Measurements from ENCODE around the gene C4BPA. TPM values are rescaled to one million over a fixed set of nuclear protein-coding genes. Genes with fewer than 3 reads are reported as not detected.

Gene C4BPA
- total RNA-seq, 8 experiments from 2014 or later: 2.3 TPM; not detected in 7

DNA sequence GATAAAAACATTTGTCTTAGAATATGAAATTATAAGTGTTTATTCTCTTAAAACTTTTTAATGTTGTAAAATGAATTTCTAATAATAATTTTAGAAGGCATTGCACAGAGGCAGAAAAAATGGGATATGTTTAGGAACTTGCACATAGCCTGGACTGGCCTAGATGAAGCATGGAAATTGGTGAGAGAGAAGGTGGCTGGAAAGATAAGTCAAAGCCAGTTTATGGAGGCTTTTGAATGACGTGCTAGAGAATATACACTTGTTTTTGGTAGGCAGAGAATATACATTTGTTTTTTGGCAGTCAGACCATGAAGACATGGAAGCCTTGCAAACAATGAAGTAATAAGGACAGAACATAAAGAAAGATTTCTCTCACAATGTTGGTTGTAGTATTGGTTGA is 2.3 kb upstream of the C4BPA start:
- in situ Hi-C loops (cut with MboI; ENCODE audit: low pct_unique_long_range_greater_than_20kb in 2 of 9, low sequenced_read_pairs in 9 of 9, unreplicated experiment in 9 of 9): no loop called here
- Histone ChIP-seq H3K4me1 (replicated peaks in 1 of 2) (peaks cover 0 to 5% of the 10 kb centered on the region in 2 donors), H3K4me3 (no peak overlapping the region), H3K27ac (no peak overlapping the region)
- 0 to 100% (median 55%) methylated on average over 1 of the region's 1 CpG; no CpG with 5 or more reads in 2 of the 10 experiments for WGBS, 10 experiments
- no peak for ATAC-seq (replicated peaks in 6 of 8)

DNA sequence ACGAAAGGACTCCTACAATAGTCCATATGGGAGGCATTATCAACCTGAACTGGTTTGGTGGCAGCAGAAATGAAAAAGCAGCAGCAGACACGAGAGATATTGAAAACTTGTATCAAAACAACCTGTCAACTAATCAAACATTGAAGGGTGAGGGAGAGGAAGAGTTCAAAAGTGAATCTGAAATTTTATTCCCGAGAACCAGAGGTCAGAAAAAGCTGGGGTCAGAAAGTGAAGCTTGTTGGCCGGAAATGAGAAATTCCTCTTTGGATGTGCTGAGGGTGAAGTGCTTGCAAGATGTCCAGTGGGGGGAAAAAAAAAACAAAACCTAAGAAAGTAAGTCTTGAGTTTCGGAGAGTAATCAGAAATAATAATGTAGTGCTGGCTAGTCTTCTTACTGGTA is 1.9 kb upstream of the C4BPA start:
- H3K27ac ChIP-seq: no peak overlapping the region
- H3K4me3 ChIP-seq: no peak overlapping the region
- peaks cover 0 to 5% of the 10 kb centered on the region in 2 donors for H3K4me1 ChIP-seq (replicated peaks in 1 of 2)
- 0 to 87% (median 77%) methylated on average over 2 to 5 of the region's 5 CpGs for WGBS, 10 experiments
- no peak for ATAC-seq (replicated peaks in 6 of 8)
- in situ Hi-C loops (cut with MboI; ENCODE audit: low pct_unique_long_range_greater_than_20kb in 2 of 9, low sequenced_read_pairs in 9 of 9, unreplicated experiment in 9 of 9): no loop called here

DNA sequence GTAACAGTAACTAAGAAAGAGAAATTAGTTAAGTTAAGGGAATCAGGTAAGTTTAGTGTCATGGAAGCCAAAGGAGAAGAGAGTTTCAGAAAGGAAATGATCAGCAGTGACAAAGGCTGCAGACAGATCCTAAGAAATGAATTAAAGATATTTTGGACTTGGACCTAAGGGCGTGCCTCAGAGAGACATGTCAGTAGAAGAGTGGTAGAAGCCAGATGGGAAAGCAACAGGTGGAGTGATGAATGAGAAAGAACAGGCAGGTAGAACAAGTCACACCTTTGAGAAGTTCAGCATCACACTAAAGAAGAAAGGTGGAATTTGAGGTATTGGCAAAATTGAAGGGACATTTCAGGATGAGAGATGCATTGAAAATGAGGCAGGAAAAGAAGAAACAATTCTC is 1.4 kb upstream of the C4BPA start:
- WGBS, 10 experiments: 7 to 100% (median 67%) methylated on average over 1 of the region's 1 CpG; no CpG with 5 or more reads in 1 of the 10 experiments

DNA sequence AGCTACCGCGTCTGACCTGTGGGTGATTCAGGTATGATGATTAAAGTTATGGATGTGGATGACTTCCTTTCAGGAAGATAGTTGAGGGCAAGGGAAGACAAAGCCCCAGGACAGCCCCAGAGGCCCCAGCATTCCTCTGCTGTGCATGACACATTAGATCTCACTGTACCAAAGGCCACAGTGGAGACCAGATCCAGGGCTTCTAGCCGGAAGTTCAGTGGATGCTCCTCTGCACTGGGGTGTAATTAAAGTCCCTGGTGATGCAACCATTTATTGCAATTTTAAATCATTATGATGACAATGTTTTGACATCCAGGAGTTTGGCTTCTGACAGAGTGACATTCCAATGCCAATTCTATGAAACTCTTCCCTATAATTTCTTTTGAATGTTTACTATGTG is 5.0 kb downstream of the C4BPA start:
- no peak for ATAC-seq (replicated peaks in 6 of 8)
- in situ Hi-C loops (cut with MboI; ENCODE audit: low pct_unique_long_range_greater_than_20kb in 2 of 9, low sequenced_read_pairs in 9 of 9, unreplicated experiment in 9 of 9): no loop called here
- WGBS, 10 experiments: 89 to 100% (median 100%) methylated on average over 1 to 3 of the region's 3 CpGs; no CpG with 5 or more reads in 6 of the 10 experiments
- Histone ChIP-seq H3K27ac (no peak overlapping the region), H3K4me3 (no peak overlapping the region), H3K4me1 (replicated peaks in 1 of 2) (peaks cover 0 to 1% of the 10 kb centered on the region in 2 donors)

More for the DNA sequence above, 1.4 kb upstream of the C4BPA start:
- ATAC-seq (replicated peaks in 6 of 8): no peak
- H3K27ac ChIP-seq: no peak overlapping the region
- H3K4me3 ChIP-seq: no peak overlapping the region
- in situ Hi-C loops (cut with MboI; ENCODE audit: low pct_unique_long_range_greater_than_20kb in 2 of 9, low sequenced_read_pairs in 9 of 9, unreplicated experiment in 9 of 9): no loop called here
- peaks cover 0 to 5% of the 10 kb centered on the region in 2 donors for H3K4me1 ChIP-seq (replicated peaks in 1 of 2)

DNA sequence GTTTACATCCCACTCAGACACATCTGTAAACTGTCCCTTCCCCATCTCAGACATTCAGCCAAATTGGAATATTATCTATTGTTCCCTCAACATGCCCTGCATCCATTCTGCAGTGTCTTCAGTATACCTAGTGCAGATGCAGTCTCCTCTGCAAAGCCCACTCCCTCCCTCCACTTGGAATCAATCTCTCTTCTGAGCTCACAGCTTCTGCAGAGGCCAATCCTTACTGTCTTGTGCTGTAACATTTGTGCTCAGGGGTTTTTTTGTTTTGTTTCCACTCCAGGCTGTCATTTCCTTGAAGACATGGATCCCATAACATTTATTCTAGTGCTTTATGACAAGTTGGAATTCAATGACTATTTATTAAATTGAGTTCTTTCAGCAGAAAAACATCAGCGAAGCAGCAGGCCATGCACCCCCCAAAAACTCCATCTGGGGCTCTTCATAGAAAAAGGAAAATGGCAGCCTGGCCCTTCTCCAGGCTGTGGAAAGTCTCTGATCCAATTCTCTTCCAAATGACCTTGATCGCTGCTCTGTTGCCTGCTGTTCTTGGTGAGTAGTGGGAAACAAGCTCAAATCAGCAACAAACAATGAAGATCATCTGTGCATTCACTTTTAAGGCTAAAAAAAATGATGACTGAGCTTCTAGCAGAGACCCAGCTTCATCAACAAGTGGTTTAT is 8.7 kb downstream of the C4BPA start:
- no peak overlapping the region for H3K27ac ChIP-seq
- in situ Hi-C loops (cut with MboI; ENCODE audit: low pct_unique_long_range_greater_than_20kb in 2 of 9, low sequenced_read_pairs in 9 of 9, unreplicated experiment in 9 of 9): no loop called here
- H3K4me1 ChIP-seq (replicated peaks in 1 of 2): no peaks in the 10 kb centered on the region
- WGBS, 10 experiments: 33 to 90% (median 73%) methylated on average over 1 to 2 of the region's 2 CpGs; no CpG with 5 or more reads in 4 of the 10 experiments
- no peak for ATAC-seq (replicated peaks in 6 of 8)
- no peak overlapping the region for H3K4me3 ChIP-seq

DNA sequence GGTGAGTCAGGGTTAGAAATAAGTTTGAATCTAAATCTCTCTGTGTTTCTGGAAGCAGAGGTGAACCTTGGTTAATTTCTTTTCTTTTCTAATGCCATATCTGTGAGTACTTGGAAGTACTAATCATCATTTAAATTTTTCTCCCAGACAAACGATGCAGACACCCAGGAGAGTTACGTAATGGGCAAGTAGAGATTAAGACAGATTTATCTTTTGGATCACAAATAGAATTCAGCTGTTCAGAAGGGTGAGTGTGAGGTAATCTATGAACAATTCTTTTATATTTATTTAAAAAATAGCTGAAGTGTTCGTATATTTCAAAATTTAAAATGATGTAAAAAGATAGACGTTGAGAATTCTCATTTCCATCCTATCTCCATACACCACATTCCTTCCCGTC is 11.2 kb downstream of the C4BPA start:
- no peak overlapping the region for H3K27ac ChIP-seq
- in situ Hi-C loops (cut with MboI; ENCODE audit: low pct_unique_long_range_greater_than_20kb in 2 of 9, low sequenced_read_pairs in 9 of 9, unreplicated experiment in 9 of 9): no loop called here
- no peak overlapping the region for H3K4me3 ChIP-seq
- ATAC-seq (replicated peaks in 6 of 8): no peak
- no peaks in the 10 kb centered on the region for H3K4me1 ChIP-seq (replicated peaks in 1 of 2)
- WGBS, 10 experiments: 33 to 100% (median 70%) methylated on average over 1 to 5 of the region's 5 CpGs

DNA sequence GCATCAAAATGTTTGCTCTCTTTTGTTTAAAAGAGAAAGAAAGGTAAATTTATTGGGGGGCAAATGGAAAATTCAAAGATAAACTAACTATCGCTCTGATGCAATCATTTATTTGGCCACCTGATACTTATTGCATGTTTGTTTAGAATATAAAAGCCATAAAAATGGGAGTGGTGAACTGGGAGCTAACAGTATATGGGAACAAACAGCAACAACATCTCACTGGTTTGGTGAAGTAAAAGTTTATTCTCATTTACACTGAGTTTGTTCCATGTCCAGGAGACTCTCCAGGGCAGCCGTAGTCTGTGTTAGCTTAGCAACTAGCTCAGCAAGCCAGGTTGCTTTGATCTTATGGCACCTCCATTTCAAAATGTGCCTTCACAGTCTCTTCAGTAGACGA is 20.4 kb downstream of the C4BPA start:
- 0 to 87% (median 73%) methylated on average over 1 to 3 of the region's 3 CpGs; no CpG with 5 or more reads in 2 of the 10 experiments for WGBS, 10 experiments
- in situ Hi-C loops (cut with MboI; ENCODE audit: low pct_unique_long_range_greater_than_20kb in 2 of 9, low sequenced_read_pairs in 9 of 9, unreplicated experiment in 9 of 9): no loop called here

DNA sequence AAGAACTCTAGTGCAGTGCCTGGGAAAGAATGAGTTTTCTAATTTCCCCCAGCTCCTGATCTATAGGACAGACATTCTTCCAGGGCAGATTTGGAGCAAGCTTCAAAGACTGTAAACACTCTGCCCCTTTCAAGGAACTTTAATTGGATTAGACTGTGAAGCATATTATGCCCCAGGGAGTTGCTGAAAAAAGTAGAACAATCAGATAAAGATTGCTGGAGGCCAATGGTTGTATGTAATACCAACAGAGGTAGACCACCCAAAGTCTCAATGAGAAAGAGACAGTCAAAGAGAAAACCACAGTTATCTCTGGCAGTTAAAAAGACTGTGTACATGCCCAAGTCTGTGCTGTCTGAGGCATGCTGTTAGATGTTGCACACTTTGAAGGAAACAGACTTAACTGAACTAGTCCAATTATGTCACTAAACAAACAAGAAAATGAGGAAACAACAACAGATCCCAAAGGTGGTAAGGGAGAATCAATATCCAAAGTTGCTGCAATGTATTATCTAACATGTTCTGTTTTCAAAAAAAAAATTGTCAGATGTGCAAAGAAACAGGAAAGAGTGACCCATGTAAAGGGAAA is 24.4 kb downstream of the C4BPA start:
- in situ Hi-C loops (cut with MboI; ENCODE audit: low pct_unique_long_range_greater_than_20kb in 2 of 9, low sequenced_read_pairs in 9 of 9, unreplicated experiment in 9 of 9): no loop called here
- Histone ChIP-seq H3K27ac (no peak overlapping the region), H3K4me3 (no peak overlapping the region), H3K4me1 (replicated peaks in 1 of 2) (no peaks in the 10 kb centered on the region)
- no peak for ATAC-seq (replicated peaks in 6 of 8)

More for the DNA sequence above, 20.4 kb downstream of the C4BPA start:
- Histone ChIP-seq H3K4me1 (replicated peaks in 1 of 2) (no peaks in the 10 kb centered on the region), H3K27ac (no peak overlapping the region), H3K4me3 (no peak overlapping the region)
- no peak for ATAC-seq (replicated peaks in 6 of 8)

DNA sequence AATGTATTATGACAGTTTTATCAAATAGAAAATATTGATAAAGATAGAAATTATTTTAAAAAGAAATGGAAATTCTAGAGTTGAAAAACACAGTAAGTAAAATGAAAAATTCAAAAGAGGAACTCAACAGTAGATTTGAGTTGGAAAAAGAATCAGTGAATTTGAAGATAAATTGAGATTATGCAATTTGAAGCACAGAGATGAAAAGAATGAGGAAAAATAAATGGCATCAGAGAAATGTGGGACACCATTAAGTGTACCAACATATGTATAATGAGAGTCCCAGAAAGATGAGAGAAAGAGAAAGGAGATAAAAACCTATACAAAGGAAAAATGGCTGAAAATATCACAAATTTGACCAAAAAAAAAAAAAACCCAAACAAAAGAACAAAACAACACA is 25.0 kb downstream of the C4BPA start:
- no peak overlapping the region for H3K4me3 ChIP-seq
- no peaks in the 10 kb centered on the region for H3K4me1 ChIP-seq (replicated peaks in 1 of 2)
- in situ Hi-C loops (cut with MboI; ENCODE audit: low pct_unique_long_range_greater_than_20kb in 2 of 9, low sequenced_read_pairs in 9 of 9, unreplicated experiment in 9 of 9): no loop called here
- no peak for ATAC-seq (replicated peaks in 6 of 8)
- H3K27ac ChIP-seq: no peak overlapping the region

DNA sequence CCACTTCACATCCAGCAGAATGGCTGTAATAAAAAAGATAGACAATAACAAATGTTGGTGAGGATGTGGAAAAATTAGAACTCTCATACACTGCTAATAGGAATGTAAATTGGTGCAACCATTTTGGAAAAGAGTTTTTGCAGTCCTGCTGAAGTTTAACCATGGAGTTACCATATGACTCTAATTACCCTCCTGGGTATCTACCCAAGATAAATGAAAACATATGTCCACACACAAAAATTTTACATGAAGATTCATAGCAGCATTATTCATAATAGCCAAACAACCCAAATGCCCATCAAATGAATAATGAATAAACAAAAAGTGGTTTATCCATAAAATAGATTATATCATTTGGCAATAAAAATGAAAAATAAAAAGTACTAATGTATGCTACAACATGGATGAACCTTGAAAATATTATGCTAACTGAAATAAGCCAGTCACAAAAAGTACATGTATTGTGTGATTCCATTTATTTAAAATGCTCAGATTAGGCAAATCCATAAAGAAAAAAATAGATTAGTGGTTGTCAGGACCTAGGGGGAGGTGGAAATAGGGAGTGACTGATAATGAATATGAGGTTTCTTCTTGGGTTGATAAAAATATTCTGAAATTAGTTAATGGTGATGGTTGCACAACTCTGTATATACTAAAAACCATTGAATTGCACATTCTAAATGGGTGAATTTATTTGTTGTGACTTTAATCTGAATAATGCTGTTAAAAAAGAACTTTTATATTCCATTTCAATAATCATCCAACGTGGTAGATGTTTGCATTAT is 26.4 kb downstream of the C4BPA start:
- H3K4me1 ChIP-seq (replicated peaks in 1 of 2): no peaks in the 10 kb centered on the region
- no peak overlapping the region for H3K27ac ChIP-seq
- ATAC-seq (replicated peaks in 6 of 8): peak in 3 of 8 experiments; percentile 75 to 85 (median 84)
- in situ Hi-C loops (cut with MboI; ENCODE audit: low pct_unique_long_range_greater_than_20kb in 2 of 9, low sequenced_read_pairs in 9 of 9, unreplicated experiment in 9 of 9): no loop called here
- H3K4me3 ChIP-seq: no peak overlapping the region
- 0 to 83% (median 42%) methylated on average over 1 of the region's 1 CpG; no CpG with 5 or more reads in 1 of the 10 experiments for WGBS, 10 experiments

DNA sequence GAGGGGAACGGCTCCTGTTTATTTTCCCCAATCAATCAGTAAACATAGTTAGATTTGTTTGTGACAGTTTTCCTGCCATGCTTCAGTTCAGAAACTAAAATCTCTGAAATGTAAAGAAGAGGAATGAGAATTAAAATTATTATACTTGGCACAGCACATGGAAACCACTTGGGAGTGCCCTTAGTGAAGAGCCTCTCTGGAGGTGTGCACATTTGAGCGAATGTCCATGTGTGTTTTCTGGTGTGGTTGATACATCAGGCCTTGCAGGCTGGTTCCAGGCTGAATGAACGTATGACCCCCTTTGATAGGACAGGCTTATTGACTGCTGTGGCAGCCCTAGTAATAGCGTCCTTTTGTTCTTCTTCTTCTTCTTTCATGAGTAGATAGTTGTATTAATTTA is 27.1 kb downstream of the C4BPA start:
- peak in 3 of 8 experiments; percentile 44 to 73 (median 51) for ATAC-seq (replicated peaks in 6 of 8)
- in situ Hi-C loops (cut with MboI; ENCODE audit: low pct_unique_long_range_greater_than_20kb in 2 of 9, low sequenced_read_pairs in 9 of 9, unreplicated experiment in 9 of 9): no loop called here
- 17 to 86% (median 79%) methylated on average over 1 to 4 of the region's 4 CpGs; no CpG with 5 or more reads in 1 of the 10 experiments for WGBS, 10 experiments
- H3K4me1 ChIP-seq (replicated peaks in 1 of 2): no peaks in the 10 kb centered on the region
- H3K4me3 ChIP-seq: no peak overlapping the region
- H3K27ac ChIP-seq: no peak overlapping the region

DNA sequence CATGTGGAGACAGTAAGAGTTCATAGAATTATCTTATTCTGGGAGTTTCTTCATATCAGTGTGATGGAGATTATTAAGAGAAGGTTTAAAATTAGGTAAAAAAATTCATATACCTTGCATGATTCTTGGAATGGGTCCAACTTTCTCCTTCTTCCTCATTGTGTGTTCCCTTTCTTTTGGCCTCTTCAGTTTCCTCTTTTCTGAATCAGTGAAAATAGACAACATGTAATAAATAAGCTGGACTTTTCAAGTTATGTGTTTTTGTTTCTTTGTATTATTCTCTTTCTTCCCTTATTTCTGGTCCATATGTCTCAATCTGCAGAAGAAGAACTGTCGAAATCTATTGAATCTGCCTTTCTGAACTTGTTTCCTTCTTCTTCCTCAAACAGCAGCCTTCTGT is 30.5 kb downstream of the C4BPA start:
- Histone ChIP-seq H3K27ac (no peak overlapping the region), H3K4me3 (no peak overlapping the region), H3K4me1 (replicated peaks in 1 of 2) (no peaks in the 10 kb centered on the region)
- no peak for ATAC-seq (replicated peaks in 6 of 8)
- in situ Hi-C loops (cut with MboI; ENCODE audit: low pct_unique_long_range_greater_than_20kb in 2 of 9, low sequenced_read_pairs in 9 of 9, unreplicated experiment in 9 of 9): no loop called here
- 10 to 100% (median 92%) methylated on average over 1 of the region's 1 CpG; no CpG with 5 or more reads in 1 of the 10 experiments for WGBS, 10 experiments

DNA sequence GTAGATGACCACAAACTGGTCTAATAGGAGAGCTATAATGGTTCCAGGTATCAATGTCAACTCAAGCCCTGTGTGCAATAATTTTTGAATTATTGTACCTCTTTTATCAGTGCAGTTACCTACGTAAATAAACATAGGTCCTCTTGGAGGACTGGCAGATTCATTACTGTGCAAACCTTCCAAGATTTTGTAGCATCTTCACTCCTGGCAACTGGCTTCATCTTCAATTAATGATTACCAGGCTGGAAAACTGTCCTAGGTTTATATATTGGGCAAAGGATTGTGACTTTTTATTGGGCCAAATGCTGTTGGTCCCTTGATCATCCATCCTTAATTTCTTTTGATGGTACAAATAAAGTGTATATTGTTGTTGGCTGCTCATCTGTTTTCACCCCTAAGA is 35.6 kb downstream of the C4BPA start:
- Histone ChIP-seq H3K4me3 (no peak overlapping the region), H3K4me1 (replicated peaks in 1 of 2) (no peaks in the 10 kb centered on the region), H3K27ac (no peak overlapping the region)
- in situ Hi-C loops (cut with MboI; ENCODE audit: low pct_unique_long_range_greater_than_20kb in 2 of 9, low sequenced_read_pairs in 9 of 9, unreplicated experiment in 9 of 9): no loop called here
- 60 to 100% (median 100%) methylated on average over 1 of the region's 1 CpG; no CpG with 5 or more reads in 3 of the 10 experiments for WGBS, 10 experiments
- ATAC-seq (replicated peaks in 6 of 8): no peak

Data from motor neuron (in vitro differentiated cells).